MCF 10A (cell line): ENCODE measurements around the gene NELFA. TPM values are rescaled to one million over a fixed set of nuclear protein-coding genes. Genes with fewer than 3 reads are reported as not detected.

Experiments
- BruUV-seq: library from RNA; stranded (reverse); fragments of 400-500 nt; replicated peaks from 2 replicates; lab custom pipeline; 2021; lab: Mats Ljungman, UMichigan
- CTCF ChIA-PET: fragments of 300-600 bp; sonication (Branson Sonifier 250); formaldehyde crosslinking; extraction: SDS; loops from one replicate; lab custom pipeline; 2021; ENCODE audit warnings: antibody characterized with exemption, inconsistent platforms; lab: Yijun Ruan, JAX
- POLR2A ChIA-PET: fragments of 300-600, 350-650 bp; sonication (Branson Sonifier 250); formaldehyde crosslinking; extraction: SDS; loops from one replicate; lab custom pipeline; 2020; ENCODE audit warnings: antibody characterized with exemption, inconsistent platforms; lab: Yijun Ruan, JAX
- DNase-seq: peaks from one replicate; pipeline ENCODE4 v3.0.0-alpha.2; 2018; ENCODE audit not compliant: unreplicated experiment
- H3K27ac Mint-ChIP-seq: one replicate; pipeline ENCODE4 v1.8.0; 2022; ENCODE audit warnings: mild to moderate bottlenecking, low read depth, mixed read lengths; ENCODE audit not compliant: unreplicated experiment
- H3K27me3 Mint-ChIP-seq: one replicate; pipeline ENCODE4 v1.8.0; 2022; ENCODE audit warnings: mixed read lengths; ENCODE audit not compliant: insufficient read depth, unreplicated experiment
- H3K36me3 Mint-ChIP-seq: one replicate; pipeline ENCODE4 v1.8.0; 2022; ENCODE audit warnings: mild to moderate bottlenecking, moderate library complexity, mixed read lengths; ENCODE audit not compliant: insufficient read depth, unreplicated experiment
- H3K4me1 Mint-ChIP-seq: one replicate; pipeline ENCODE4 v1.8.0; 2022; ENCODE audit warnings: mixed read lengths; ENCODE audit not compliant: insufficient read depth, unreplicated experiment
- H3K4me3 Mint-ChIP-seq: one replicate; pipeline ENCODE4 v1.8.0; 2022; ENCODE audit warnings: mild to moderate bottlenecking, moderate library complexity, mixed read lengths; ENCODE audit not compliant: unreplicated experiment
- H3K9me3 Mint-ChIP-seq: one replicate; pipeline ENCODE4 v1.8.0; 2022; ENCODE audit warnings: mixed read lengths; ENCODE audit not compliant: unreplicated experiment
- intact Hi-C: fragments of 100-400 bp; cut with micrococcal nuclease; formaldehyde crosslinking; loops from 2 replicates; pipeline ENCODE4 v1.14.1; 2022
- total RNA-seq: library from RNA; stranded (reverse); gene quantifications from 2 replicates; pipeline ENCODE4 v1.2.3, GENCODE V29; 2022
- TF ChIP-seq, protein P1 (sequence below): fragments of 200-600 bp; IDR thresholded peaks from one replicate; pipeline ENCODE4 v1.8.0; 2022; ENCODE audit warnings: antibody characterized with exemption, mild to moderate bottlenecking; ENCODE audit not compliant: unreplicated experiment

The NELFA gene
- total RNA-seq, 1 experiment from 2014 or later = 36.2 TPM

DNA sequence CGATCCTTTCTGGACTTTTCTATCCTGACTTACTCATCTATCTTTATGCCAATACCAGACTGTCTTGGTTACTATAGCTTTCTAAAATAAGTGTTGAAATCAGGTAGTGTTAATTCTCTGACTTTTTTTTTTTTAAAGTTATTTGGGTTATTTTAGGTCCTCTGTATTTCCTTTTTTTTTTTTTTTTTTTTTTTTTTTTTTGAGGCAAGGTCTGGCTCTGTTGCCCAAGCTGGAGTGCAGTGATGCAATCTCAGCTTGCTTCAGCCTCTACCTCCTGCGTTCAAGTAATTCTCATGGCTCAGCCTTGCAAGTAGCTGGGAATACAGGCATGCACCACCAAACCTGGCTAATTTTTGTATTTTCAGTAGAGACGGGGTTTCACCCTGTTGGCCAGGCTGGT lies 2.8 kb upstream of the NELFA start:
- TF ChIP-seq, protein P1, sequence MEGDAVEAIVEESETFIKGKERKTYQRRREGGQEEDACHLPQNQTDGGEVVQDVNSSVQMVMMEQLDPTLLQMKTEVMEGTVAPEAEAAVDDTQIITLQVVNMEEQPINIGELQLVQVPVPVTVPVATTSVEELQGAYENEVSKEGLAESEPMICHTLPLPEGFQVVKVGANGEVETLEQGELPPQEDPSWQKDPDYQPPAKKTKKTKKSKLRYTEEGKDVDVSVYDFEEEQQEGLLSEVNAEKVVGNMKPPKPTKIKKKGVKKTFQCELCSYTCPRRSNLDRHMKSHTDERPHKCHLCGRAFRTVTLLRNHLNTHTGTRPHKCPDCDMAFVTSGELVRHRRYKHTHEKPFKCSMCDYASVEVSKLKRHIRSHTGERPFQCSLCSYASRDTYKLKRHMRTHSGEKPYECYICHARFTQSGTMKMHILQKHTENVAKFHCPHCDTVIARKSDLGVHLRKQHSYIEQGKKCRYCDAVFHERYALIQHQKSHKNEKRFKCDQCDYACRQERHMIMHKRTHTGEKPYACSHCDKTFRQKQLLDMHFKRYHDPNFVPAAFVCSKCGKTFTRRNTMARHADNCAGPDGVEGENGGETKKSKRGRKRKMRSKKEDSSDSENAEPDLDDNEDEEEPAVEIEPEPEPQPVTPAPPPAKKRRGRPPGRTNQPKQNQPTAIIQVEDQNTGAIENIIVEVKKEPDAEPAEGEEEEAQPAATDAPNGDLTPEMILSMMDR = no peak
- H3K9me3 Mint-ChIP-seq = no peaks in the 10 kb centered on the region
- BruUV-seq = no TSS peak
- CTCF ChIA-PET = interaction anchor here (0.9 kb wide), 1 partner anchor 175 kb away, joined by 3 read pairs; no protein-coding TSS in a partner anchor
- H3K27me3 Mint-ChIP-seq = no peaks in the 10 kb centered on the region
- no peak overlapping the region for H3K27ac Mint-ChIP-seq
- intact Hi-C loops = no loop called here
- peak; percentile 17 for DNase-seq
- H3K36me3 Mint-ChIP-seq = no peaks in the 10 kb centered on the region
- H3K4me3 Mint-ChIP-seq = no peak overlapping the region
- H3K4me1 Mint-ChIP-seq = peaks cover 10% of the 10 kb centered on the region
- POLR2A ChIA-PET = no interaction called here

DNA sequence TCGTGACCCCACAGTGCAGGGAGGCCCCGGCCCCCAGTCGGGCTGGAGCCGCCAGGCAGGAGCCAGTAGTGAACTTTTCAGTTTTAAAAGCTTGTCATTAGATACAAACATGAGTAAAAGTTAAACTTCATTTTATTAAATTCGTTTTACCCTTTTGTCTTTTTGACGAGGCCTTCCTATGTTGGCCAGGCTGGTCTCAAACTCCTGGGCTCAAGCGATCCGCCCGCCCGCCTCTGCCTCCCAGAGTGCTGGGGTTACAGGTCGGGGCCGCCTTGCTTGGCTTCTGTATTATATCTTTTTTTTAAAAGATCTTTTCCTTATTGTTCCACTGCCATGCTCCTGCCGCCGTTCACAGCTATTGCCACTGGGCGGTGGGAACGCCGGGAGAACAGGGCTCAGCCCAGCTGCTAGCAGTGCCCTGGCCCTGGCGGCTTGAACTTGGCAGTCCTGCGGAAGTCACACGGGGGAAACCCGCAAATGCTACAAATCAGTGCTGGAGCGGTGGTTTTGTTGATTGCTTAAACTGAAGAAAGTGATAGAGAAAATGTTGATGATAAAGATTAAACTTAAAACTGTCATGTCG lies 968 bp upstream of the NELFA start:
- POLR2A ChIA-PET = interaction anchor here (0.7 to 2.1 kb wide), 8 partner anchors 10 to 289 kb away, joined by 3 to 10 read pairs (median 4); partner anchors contain the start of genes TACC3 and TMEM129
- no peaks in the 10 kb centered on the region for H3K9me3 Mint-ChIP-seq
- TF ChIP-seq, protein P1 = peak; percentile 12
- H3K4me1 Mint-ChIP-seq = peaks cover 18% of the 10 kb centered on the region
- TSS peak; percentile 33 for BruUV-seq
- CTCF ChIA-PET = interaction anchor here (0.5 to 0.6 kb wide), 2 partner anchors 459 to 531 kb away, joined by 3 read pairs; partner anchors contain the start of gene RNF4
- H3K4me3 Mint-ChIP-seq = peak overlapping the region; percentile 80
- intact Hi-C loops = loop anchor here (1.0 kb wide), 1 partner anchor 177 kb away; no protein-coding TSS in a partner anchor
- H3K27me3 Mint-ChIP-seq = no peaks in the 10 kb centered on the region
- DNase-seq = peak; percentile 29
- H3K27ac Mint-ChIP-seq = no peak overlapping the region
- peaks cover 5% of the 10 kb centered on the region for H3K36me3 Mint-ChIP-seq

DNA sequence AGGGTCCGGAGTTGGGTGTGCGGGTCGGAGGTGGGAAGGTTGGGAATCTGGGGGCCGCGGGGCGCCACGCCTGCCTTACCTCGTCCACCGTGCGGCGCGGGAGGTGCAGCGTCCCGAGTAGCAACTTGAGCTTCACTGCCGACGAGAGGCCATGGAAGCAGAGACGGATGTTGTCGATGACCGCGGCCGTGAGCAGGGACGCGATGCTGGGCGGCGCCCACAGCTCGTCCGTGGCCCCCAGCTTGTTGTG lies 178 bp downstream of the NELFA start:
- peaks cover 5% of the 10 kb centered on the region for H3K36me3 Mint-ChIP-seq
- ChIA-PET CTCF (interaction anchor here (0.6 kb wide), 1 partner anchor 93 kb away, joined by 3 read pairs; no protein-coding TSS in a partner anchor), POLR2A (interaction anchor here (0.7 to 2.1 kb wide), 7 partner anchors 9 to 460 kb away, joined by 3 to 10 read pairs (median 3); partner anchors contain the start of gene RNF4)
- no peaks in the 10 kb centered on the region for H3K27me3 Mint-ChIP-seq
- H3K4me3 Mint-ChIP-seq = peak overlapping the region; percentile 80
- intact Hi-C loops = no loop called here
- peak overlapping the region; percentile 90 for H3K27ac Mint-ChIP-seq
- BruUV-seq = no TSS peak
- no peak for DNase-seq
- TF ChIP-seq, protein P1 = no peak
- no peaks in the 10 kb centered on the region for H3K9me3 Mint-ChIP-seq
- peaks cover 18% of the 10 kb centered on the region for H3K4me1 Mint-ChIP-seq

DNA sequence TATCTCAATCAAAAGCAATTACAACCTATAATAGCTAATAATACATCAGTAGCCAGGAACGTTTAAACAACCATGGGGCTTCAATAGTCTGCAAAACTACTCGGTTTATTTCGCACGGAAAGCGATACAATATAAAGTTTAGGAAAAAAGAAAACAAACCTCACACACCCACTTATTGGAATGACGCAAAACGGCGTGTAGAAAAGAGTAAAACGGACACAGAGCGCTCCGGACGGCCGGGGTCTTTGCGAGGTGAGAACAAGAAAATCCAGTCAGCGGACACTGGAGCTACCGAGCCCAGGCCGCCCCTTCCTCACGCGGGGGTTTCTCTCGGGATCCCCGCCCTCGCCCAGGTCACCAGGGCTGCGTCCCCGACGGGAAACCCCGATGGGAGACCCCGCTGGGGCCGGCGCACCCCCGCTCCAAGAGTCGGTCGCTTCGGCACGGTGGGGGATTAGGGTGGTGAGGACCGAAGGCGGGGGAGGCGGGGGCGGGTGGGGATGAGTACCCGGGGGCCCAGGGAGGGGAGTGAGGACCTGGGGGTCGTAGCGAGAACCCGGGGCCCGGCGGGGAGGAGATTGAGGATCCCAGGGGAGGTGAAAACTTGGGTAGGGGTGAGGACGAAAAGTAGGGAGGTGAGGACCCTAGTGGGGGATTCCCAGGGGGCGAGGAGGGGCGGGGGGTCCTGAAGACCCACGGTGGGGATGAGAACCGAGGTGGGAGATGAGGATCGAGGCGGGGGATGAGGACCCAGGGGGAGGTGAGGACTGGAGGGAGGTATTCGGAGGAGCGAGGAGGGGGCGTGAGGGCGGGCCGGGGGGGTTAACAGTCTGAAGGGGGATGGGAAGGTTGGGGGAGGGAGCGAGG lies 737 bp downstream of the NELFA start:
- H3K36me3 Mint-ChIP-seq = peaks cover 11% of the 10 kb centered on the region
- TF ChIP-seq, protein P1 = no peak
- peaks cover 18% of the 10 kb centered on the region for H3K4me1 Mint-ChIP-seq
- H3K27me3 Mint-ChIP-seq = no peaks in the 10 kb centered on the region
- peak overlapping the region; percentile 80 for H3K4me3 Mint-ChIP-seq
- DNase-seq = no peak
- BruUV-seq = no TSS peak
- intact Hi-C loops = no loop called here
- no peaks in the 10 kb centered on the region for H3K9me3 Mint-ChIP-seq
- H3K27ac Mint-ChIP-seq = peak overlapping the region; percentile 90
- ChIA-PET CTCF (interaction anchor here (0.5 to 0.6 kb wide), 3 partner anchors 12 to 198 kb away, joined by 3 read pairs; no protein-coding TSS in a partner anchor), POLR2A (interaction anchor here (0.7 to 2.1 kb wide), 7 partner anchors 8 to 461 kb away, joined by 3 to 10 read pairs (median 3); partner anchors contain the start of gene RNF4)
